H1 (cell line): ENCODE data around the gene SLC25A30. TPM values are rescaled to one million over a fixed set of nuclear protein-coding genes. Genes with fewer than 3 reads are reported as not detected.

Source experiments
- RAD21 ChIP-seq, 2 experiments: IDR thresholded peaks in 1 of 2; conservative IDR thresholded peaks in 1 of 2; 2 replicates each; pipeline ENCODE4 v1.6.1; 2011; ENCODE audit warnings: low read depth in 2 of 2, low read length in 2 of 2, improper control_type of control experiment in 1 of 2, inconsistent platforms in 1 of 2, mild to moderate bottlenecking in 1 of 2, moderate library complexity in 1 of 2
- TAF7 ChIP-seq: optimal IDR thresholded peaks from 2 replicates; pipeline ENCODE3; 2011; ENCODE audit warnings: low read depth, mild to moderate bottlenecking, inconsistent platforms, low read length, moderate library complexity, borderline replicate concordance
- polyA plus RNA-seq, 7 experiments: library from polyadenylated mRNA; depleted of rRNA in 3 of 7; stranded (reverse) in 5 of 7; unstranded in 2 of 7; fragments of >200 nt in 5 of 7; fragments of 200-250 nt in 2 of 7; gene quantifications; 1 replicate in 5 of 7; 2 replicates in 1 of 7; 4 replicates in 1 of 7; pipeline versions ENCODE4 v1.2.1 to v1.2.3, GENCODE V29; 2011 to 2013; ENCODE audit warnings: missing spikeins in 2 of 7, mixed read lengths in 2 of 7
- total RNA-seq: library from RNA; stranded (reverse); fragmentation: NEBNext Ultra II Directional; extraction: Animal tissue kit (Norgen Biotek cat#: 25700); gene quantifications from 2 replicates; pipeline ENCODE4 v1.2.1, GENCODE V29; 2021

The SLC25A30 gene
- total and polyA plus RNA-seq, 2 of the 8 experiments (the other 6 are each of a cell fraction or from before 2014, with no cell fraction given) = 2.1 to 8.7 TPM

DNA sequence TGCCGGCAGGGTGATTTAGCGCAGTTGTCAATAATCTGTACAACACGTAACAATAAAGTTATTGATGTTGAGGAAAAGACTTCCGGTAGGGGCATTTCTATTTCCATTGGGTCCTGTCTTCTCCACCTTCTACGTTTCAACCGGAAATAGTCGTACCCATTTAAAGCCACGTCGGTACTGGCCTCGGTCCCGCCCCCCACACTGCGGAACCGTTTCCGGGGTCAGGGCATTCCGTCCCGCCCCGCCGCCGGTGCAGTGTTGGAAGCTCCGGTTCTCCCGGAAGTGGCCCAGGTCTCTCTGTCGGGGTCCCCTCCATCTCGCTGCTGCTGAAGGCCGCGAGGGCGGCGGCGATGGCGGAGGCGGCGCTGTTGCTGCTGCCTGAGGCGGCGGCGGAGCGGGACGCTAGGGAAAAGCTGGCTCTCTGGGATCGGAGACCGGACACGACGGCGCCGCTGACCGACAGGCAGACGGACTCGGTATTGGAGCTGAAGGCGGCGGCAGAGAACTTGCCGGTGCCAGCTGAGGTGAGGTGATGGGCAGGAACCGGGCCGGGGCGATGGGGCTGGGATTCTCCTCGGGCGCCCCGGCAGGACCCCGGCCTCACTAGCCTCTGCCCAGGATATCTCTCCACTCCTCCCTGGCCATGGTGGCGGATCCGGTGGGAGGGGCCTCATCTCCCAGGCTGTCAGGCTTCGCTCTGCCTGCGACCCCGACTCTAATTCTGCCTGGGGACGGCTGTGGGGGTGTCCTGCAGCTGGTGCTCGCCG, 46.7 kb upstream of the SLC25A30 start, which contains the start of gene COG3 (continued):
- TF ChIP-seq RAD21 (IDR thresholded peaks at IDR 0.05 in 1 of 2, conservative IDR thresholded peaks at IDR 0.05 in 1 of 2; ENCODE audit: low read depth in 2 of 2, low read length in 2 of 2) (0 out of 4 replicates have a peak, but pooled peaks of 1 of the 2 experiments have one; percentile 34), TAF7 (no peak)
